Central memory CD8-positive, alpha-beta T cell (primary cell): Measurements from ENCODE around the gene NCK2.
"Not testable (repeated sequence)": the region's sequence is repeated elsewhere in the genome, so short reads cannot be mapped to it uniquely, and the experiment has no call there.

Experiments used
- ATAC-seq: fragments of 150-1000 bp; cut with Tn5 transposase; replicated peaks from 2 replicates; pipeline ENCODE4 v1.10.0; 2022; ENCODE audit warnings: mild to moderate bottlenecking, moderate FRiP score, moderate number of reproducible peaks; ENCODE audit not compliant: poor library complexity, severe bottlenecking; ENCODE audit errors: extremely low read depth
- DNase-seq, 2 donors: peaks; one replicate each; pipeline ENCODE4 v3.0.0; 2021; ENCODE audit warnings: low spot score in 2 of 2
- H3K27ac Mint-ChIP-seq: one replicate; pipeline ENCODE4 v1.8.0; 2022; ENCODE audit warnings: low read depth, mild to moderate bottlenecking, moderate library complexity, mixed read lengths
- H3K27me3 Mint-ChIP-seq: one replicate; pipeline ENCODE4 v1.8.0; 2022; ENCODE audit warnings: mixed read lengths
- H3K36me3 Mint-ChIP-seq: one replicate; pipeline ENCODE4 v1.8.0; 2022; ENCODE audit warnings: mild to moderate bottlenecking, moderate library complexity, mixed read lengths; ENCODE audit not compliant: insufficient read depth
- H3K4me1 Mint-ChIP-seq: one replicate; pipeline ENCODE4 v1.8.0; 2022; ENCODE audit warnings: mixed read lengths
- H3K4me3 Mint-ChIP-seq: one replicate; pipeline ENCODE4 v1.8.0; 2022; ENCODE audit warnings: mild to moderate bottlenecking, moderate library complexity, mixed read lengths
- H3K9me3 Mint-ChIP-seq: one replicate; pipeline ENCODE4 v1.8.0; 2022; ENCODE audit warnings: mixed read lengths

The NCK2 gene

GRCh38 chr2:105764059-105764458 is 19.3 kb downstream of the NCK2 start:
- Mint-ChIP-seq H3K27ac (peak overlapping the region; percentile 94), H3K4me1 (peaks cover 90% of the 10 kb centered on the region)

GRCh38 chr2:105765415-105766299 is 20.9 kb downstream of the NCK2 start:
- no peak for DNase-seq
- peak; percentile 69 for ATAC-seq
- H3K27ac Mint-ChIP-seq, result peak overlapping the region; percentile 74
- peak overlapping the region; percentile 30 for H3K4me3 Mint-ChIP-seq
- H3K27me3 Mint-ChIP-seq, result no peaks in the 10 kb centered on the region
- peaks cover 21% of the 10 kb centered on the region for H3K36me3 Mint-ChIP-seq
- peaks cover 89% of the 10 kb centered on the region for H3K4me1 Mint-ChIP-seq
- H3K9me3 Mint-ChIP-seq, result no peaks in the 10 kb centered on the region

More at GRCh38 chr2:105764059-105764458, 19.3 kb downstream of the NCK2 start:
- H3K36me3 Mint-ChIP-seq, result peaks cover 22% of the 10 kb centered on the region
- no peaks in the 10 kb centered on the region for H3K27me3 Mint-ChIP-seq
- DNase-seq (no peak), ATAC-seq (no peak)
- H3K9me3 Mint-ChIP-seq, result no peaks in the 10 kb centered on the region
- H3K4me3 Mint-ChIP-seq, result peak overlapping the region; percentile 30

- ATAC-seq, result no peak
- H3K4me1 Mint-ChIP-seq, result peaks cover 85% of the 10 kb centered on the region
- DNase-seq, result no peak
- H3K4me3 Mint-ChIP-seq, result peak overlapping the region; percentile 23
- H3K36me3 Mint-ChIP-seq, result peaks cover 17% of the 10 kb centered on the region
- H3K27me3 Mint-ChIP-seq, result no peaks in the 10 kb centered on the region
- no peaks in the 10 kb centered on the region for H3K9me3 Mint-ChIP-seq
- H3K27ac Mint-ChIP-seq, result peak overlapping the region; percentile 78
These were observed 21.7 kb downstream of the NCK2 start for GRCh38 chr2:105766300-105766866.

GRCh38 chr2:105768176-105768575 is 23.5 kb downstream of the NCK2 start:
- Mint-ChIP-seq H3K4me3 (no peak overlapping the region), H3K27ac (peak overlapping the region; percentile 78), H3K36me3 (peaks cover 21% of the 10 kb centered on the region), H3K4me1 (peaks cover 86% of the 10 kb centered on the region), H3K9me3 (no peaks in the 10 kb centered on the region), H3K27me3 (no peaks in the 10 kb centered on the region)
- no peak for DNase-seq
- ATAC-seq, result no peak

- Mint-ChIP-seq H3K27me3 (no peaks in the 10 kb centered on the region), H3K27ac (peak overlapping the region; percentile 72), H3K4me1 (peaks cover 95% of the 10 kb centered on the region), H3K36me3 (peaks cover 28% of the 10 kb centered on the region), H3K4me3 (no peak overlapping the region), H3K9me3 (no peaks in the 10 kb centered on the region)
- ATAC-seq (no peak), DNase-seq (no peak)
These were observed 24.3 kb downstream of the NCK2 start for GRCh38 chr2:105768961-105769452.

GRCh38 chr2:105769504-105769903 is 24.8 kb downstream of the NCK2 start:
- Mint-ChIP-seq H3K4me1 (peaks cover 95% of the 10 kb centered on the region), H3K9me3 (no peaks in the 10 kb centered on the region), H3K4me3 (no peak overlapping the region), H3K36me3 (peaks cover 31% of the 10 kb centered on the region), H3K27me3 (no peaks in the 10 kb centered on the region), H3K27ac (peak overlapping the region; percentile 72)
- ATAC-seq (no peak), DNase-seq (no peak)

GRCh38 chr2:105770149-105770548 is 25.4 kb downstream of the NCK2 start:
- no peak for ATAC-seq
- peak overlapping the region; percentile 72 for H3K27ac Mint-ChIP-seq
- no peak for DNase-seq
- H3K4me1 Mint-ChIP-seq, result peaks cover 95% of the 10 kb centered on the region
- peaks cover 27% of the 10 kb centered on the region for H3K36me3 Mint-ChIP-seq
- H3K27me3 Mint-ChIP-seq, result no peaks in the 10 kb centered on the region
- H3K9me3 Mint-ChIP-seq, result no peaks in the 10 kb centered on the region
- H3K4me3 Mint-ChIP-seq, result peak overlapping the region; percentile 36

GRCh38 chr2:105771291-105771690 is 26.6 kb downstream of the NCK2 start:
- not testable (repeated sequence) for H3K9me3 Mint-ChIP-seq, ATAC-seq, H3K27me3 Mint-ChIP-seq, DNase-seq, H3K4me3 Mint-ChIP-seq
- Mint-ChIP-seq H3K4me1 (peaks cover 95% of the 10 kb centered on the region), H3K27ac (peak overlapping the region; percentile 91), H3K36me3 (peaks cover 25% of the 10 kb centered on the region)

- peaks cover 95% of the 10 kb centered on the region for H3K4me1 Mint-ChIP-seq
- H3K36me3 Mint-ChIP-seq, result peaks cover 24% of the 10 kb centered on the region
- no peak overlapping the region for H3K4me3 Mint-ChIP-seq
These were observed 27.1 kb downstream of the NCK2 start for GRCh38 chr2:105771836-105772235.

GRCh38 chr2:105772362-105772761 is 27.6 kb downstream of the NCK2 start:
- H3K27ac Mint-ChIP-seq, result peak overlapping the region; percentile 91
- peak overlapping the region; percentile 54 for H3K4me3 Mint-ChIP-seq
- no peaks in the 10 kb centered on the region for H3K9me3 Mint-ChIP-seq
- H3K4me1 Mint-ChIP-seq, result peaks cover 95% of the 10 kb centered on the region
- peaks cover 20% of the 10 kb centered on the region for H3K36me3 Mint-ChIP-seq
- no peaks in the 10 kb centered on the region for H3K27me3 Mint-ChIP-seq
- ATAC-seq (no peak), DNase-seq (no peak)

More at GRCh38 chr2:105771836-105772235, 27.1 kb downstream of the NCK2 start:
- ATAC-seq (no peak), DNase-seq (no peak)
- Mint-ChIP-seq H3K9me3 (no peaks in the 10 kb centered on the region), H3K27ac (peak overlapping the region; percentile 91), H3K27me3 (no peaks in the 10 kb centered on the region)

- no peaks in the 10 kb centered on the region for H3K27me3 Mint-ChIP-seq
- ATAC-seq (no peak), DNase-seq (no peak)
- peaks cover 23% of the 10 kb centered on the region for H3K36me3 Mint-ChIP-seq
- peaks cover 95% of the 10 kb centered on the region for H3K4me1 Mint-ChIP-seq
- H3K9me3 Mint-ChIP-seq, result no peaks in the 10 kb centered on the region
- H3K27ac Mint-ChIP-seq, result peak overlapping the region; percentile 91
- H3K4me3 Mint-ChIP-seq, result peak overlapping the region; percentile 54
These were observed 28.9 kb downstream of the NCK2 start for GRCh38 chr2:105773568-105773967.

- Mint-ChIP-seq H3K36me3 (peaks cover 21% of the 10 kb centered on the region), H3K27ac (peak overlapping the region; percentile 91), H3K27me3 (no peaks in the 10 kb centered on the region), H3K4me1 (peaks cover 91% of the 10 kb centered on the region), H3K9me3 (no peaks in the 10 kb centered on the region), H3K4me3 (peak overlapping the region; percentile 76)
- no peak for DNase-seq
- ATAC-seq, result no peak
These were observed 30.1 kb downstream of the NCK2 start for GRCh38 chr2:105774781-105775337.
